ENCODE results near the gene EDEM1.
A peak's percentile ranks its signal among the peaks of the same experiment; 100 is the strongest.
"Not testable (repeated sequence)": the region's sequence is repeated elsewhere in the genome, so short reads cannot be mapped to it uniquely, and the experiment has no call there.

The EDEM1 gene

GRCh38 chr3:5143464-5143863 is 44.0 kb upstream of the EDEM1 start:
- no peak overlapping the region for H3K4me3 Mint-ChIP-seq
- H3K36me3 Mint-ChIP-seq (ENCODE audit: low read depth): peaks cover 75% of the 10 kb centered on the region
- peaks cover 51% of the 10 kb centered on the region for H3K9me3 Mint-ChIP-seq
- no peaks in the 10 kb centered on the region for H3K27me3 Mint-ChIP-seq (ENCODE audit: low read depth)
- H3K27ac Mint-ChIP-seq: no peak overlapping the region
- no peak for TF ChIP-seq CTCF (IDR thresholded peaks at IDR 0.05; ENCODE audit: unreplicated experiment in 3 of 3)
- H3K4me1 Mint-ChIP-seq: peaks cover 14% of the 10 kb centered on the region

- H3K4me1 Mint-ChIP-seq: peaks cover 9% of the 10 kb centered on the region
- peaks cover 82% of the 10 kb centered on the region for H3K36me3 Mint-ChIP-seq (ENCODE audit: low read depth)
- TF ChIP-seq CTCF (IDR thresholded peaks at IDR 0.05; ENCODE audit: unreplicated experiment in 3 of 3): no peak
- no peak overlapping the region for H3K4me3 Mint-ChIP-seq
- peak overlapping the region in 1 of 3 experiments; percentile 34 for H3K27ac Mint-ChIP-seq
- no peaks in the 10 kb centered on the region for H3K27me3 Mint-ChIP-seq (ENCODE audit: low read depth)
- peaks cover 51% of the 10 kb centered on the region for H3K9me3 Mint-ChIP-seq
Measured at GRCh38 chr3:5144316-5144994, 43.1 kb upstream of the EDEM1 start.

GRCh38 chr3:5145120-5145519 is 42.4 kb upstream of the EDEM1 start:
- Mint-ChIP-seq H3K27ac (no peak overlapping the region), H3K9me3 (peaks cover 56% of the 10 kb centered on the region), H3K4me1 (peaks cover 5% of the 10 kb centered on the region), H3K27me3 (ENCODE audit: low read depth) (no peaks in the 10 kb centered on the region), H3K36me3 (ENCODE audit: low read depth) (peaks cover 87% of the 10 kb centered on the region), H3K4me3 (no peak overlapping the region)
- TF ChIP-seq CTCF (IDR thresholded peaks at IDR 0.05; ENCODE audit: unreplicated experiment in 3 of 3): no peak

GRCh38 chr3:5147152-5147551 is 40.4 kb upstream of the EDEM1 start:
- Mint-ChIP-seq H3K36me3 (ENCODE audit: low read depth) (peaks cover 85% of the 10 kb centered on the region), H3K9me3 (peaks cover 51% of the 10 kb centered on the region)
- not testable (repeated sequence) for H3K27ac Mint-ChIP-seq; H3K4me1 Mint-ChIP-seq; H3K4me3 Mint-ChIP-seq; H3K27me3 Mint-ChIP-seq (ENCODE audit: low read depth)

- H3K27ac Mint-ChIP-seq: no peak overlapping the region
- no peaks in the 10 kb centered on the region for H3K4me1 Mint-ChIP-seq
- no peak overlapping the region for H3K4me3 Mint-ChIP-seq
- H3K9me3 Mint-ChIP-seq: peaks cover 43% of the 10 kb centered on the region
- H3K36me3 Mint-ChIP-seq (ENCODE audit: low read depth): peaks cover 81% of the 10 kb centered on the region
- no peaks in the 10 kb centered on the region for H3K27me3 Mint-ChIP-seq (ENCODE audit: low read depth)
- no peak for TF ChIP-seq CTCF (IDR thresholded peaks at IDR 0.05; ENCODE audit: unreplicated experiment in 3 of 3)
Measured at GRCh38 chr3:5149306-5149880, 38.1 kb upstream of the EDEM1 start.

GRCh38 chr3:5151586-5151985 is 35.9 kb upstream of the EDEM1 start:
- Mint-ChIP-seq H3K27ac (no peak overlapping the region), H3K4me3 (no peak overlapping the region), H3K27me3 (ENCODE audit: low read depth) (no peaks in the 10 kb centered on the region), H3K4me1 (no peaks in the 10 kb centered on the region), H3K9me3 (peaks cover 30% of the 10 kb centered on the region), H3K36me3 (ENCODE audit: low read depth) (peaks cover 67% of the 10 kb centered on the region)
- no peak for TF ChIP-seq CTCF (IDR thresholded peaks at IDR 0.05; ENCODE audit: unreplicated experiment in 3 of 3)
